ENCODE results near the gene PALD1. TPM values are rescaled to one million over a fixed set of nuclear protein-coding genes. Genes with fewer than 3 reads are reported as not detected.

The PALD1 gene
- total and polyA plus RNA-seq, 9 of the 15 experiments (the other 6 are each of a cell fraction or from before 2014, with no cell fraction given), result 0.03 to 0.29 (median 0.09) TPM; not detected in 2

DNA sequence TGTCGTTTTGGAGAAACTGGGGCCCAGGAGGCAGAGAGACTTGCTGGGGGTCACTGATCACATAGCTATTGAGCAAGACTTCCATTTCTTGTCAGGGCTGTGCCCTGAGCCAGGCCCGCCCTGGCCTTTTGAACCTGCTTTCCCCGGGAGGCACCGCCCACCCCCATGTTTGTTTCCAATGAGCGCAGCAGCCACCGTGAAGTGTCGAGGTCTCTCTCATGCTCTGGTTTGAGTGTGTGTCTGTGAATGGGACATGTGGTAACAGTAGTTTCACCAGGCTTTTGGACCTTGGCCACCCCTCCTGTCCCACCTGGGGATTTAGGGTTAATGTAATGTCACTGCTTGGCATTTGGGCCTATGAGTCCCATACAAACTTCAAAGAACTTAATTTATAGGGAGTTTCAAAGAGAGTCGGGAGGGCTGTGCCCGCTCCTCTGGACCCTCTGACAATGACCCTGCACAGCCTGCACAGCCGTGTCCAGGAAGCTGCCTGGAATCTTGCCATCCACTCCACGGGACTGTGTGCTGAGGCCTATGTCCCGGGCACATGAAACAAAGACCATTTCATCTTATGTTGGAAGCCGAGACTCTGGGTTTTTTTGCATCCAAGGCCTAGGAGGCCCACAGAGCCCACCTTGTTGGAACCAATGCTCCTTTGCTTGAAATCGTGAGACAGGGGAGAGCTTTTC lies 117.7 kb downstream of the PALD1 start:
- Histone ChIP-seq H2AFZ (ENCODE audit: low read depth, low read length) (peak overlapping the region; percentile 88), H3K4me3 (no peak overlapping the region), H3K9ac (ENCODE audit: insufficient read depth in 1 of 2, low read depth in 2 of 2, low read length in 2 of 2) (peak overlapping the region; percentile 42 to 73), H3K79me2 (ENCODE audit: control insufficient read depth, insufficient read depth, low read length) (no peaks in the 10 kb centered on the region; the same call in 2 of the 3 replicates), H3K36me3 (ENCODE audit: control insufficient read depth, insufficient read depth, low read length) (no peaks in the 10 kb centered on the region), H3K4me1 (replicated peaks in 1 of 2; ENCODE audit: control insufficient read depth in 2 of 2, insufficient read depth in 2 of 2, low read length in 2 of 2) (peaks cover 53 to 67% of the 10 kb centered on the region in 2 experiments), H3K9me3 (replicated peaks; ENCODE audit: control insufficient read depth, insufficient read depth, low read depth, low read length) (no peaks in the 10 kb centered on the region), H3K27me3 (ENCODE audit: control insufficient read depth in 2 of 2, insufficient read depth in 2 of 2, low read length in 2 of 2) (no peaks in the 10 kb centered on the region), H3K27ac (ENCODE audit: extremely low read depth, low read depth, low read length) (peak overlapping the region; percentile 73), H3K4me2 (ENCODE audit: insufficient read depth, low read length) (peak overlapping the region; percentile 63; the same call in 1 of the 2 replicates), H4K20me1 (replicated peaks; ENCODE audit: control insufficient read depth, insufficient read depth, low read length) (no peaks in the 10 kb centered on the region), H3K9me1 (ENCODE audit: control insufficient read depth, insufficient read depth, low read length) (no peaks in the 10 kb centered on the region)
- peak; percentile 65 for ATAC-seq
- intact Hi-C loops (cut with micrococcal nuclease) (no loop called here), in situ Hi-C loops (cut with MboI) (no loop called here)
- FAIRE-seq, result peak; percentile 77
- 39% methylated on average over 14 of the region's 14 CpGs for WGBS (ENCODE audit: insufficient coverage, low coverage, missing lambda C conversion rate)
- DNase-seq (ENCODE audit: extremely low read depth in 1 of 4, low spot score in 3 of 4), result peak; percentile 71 to 85 (median 78)
- POLR2A ChIA-PET, result interaction anchor here (0.6 kb wide), 1 partner anchor 546 kb away, joined by 3 read pairs; no protein-coding TSS in a partner anchor
- BruUV-seq (replicated peaks), result no TSS peak
- CTCF ChIA-PET (ENCODE audit: low intra/inter-chr PET ratio), result no interaction called here
- TF ChIP-seq ZNF24 (IDR thresholded peaks at IDR 0.05) (0 out of 2 replicates have a peak, but pooled peaks have one; percentile 19), GATA2 (CRISPR knock-in tag; IDR thresholded peaks at IDR 0.05) (no peak), NFXL1 (CRISPR knock-in tag; IDR thresholded peaks at IDR 0.05) (no peak), CEBPB (tag; IDR thresholded peaks at IDR 0.05) (peak; percentile 98), GTF2F1 (IDR thresholded peaks at IDR 0.05; ENCODE audit: low read depth, low read length) (0 out of 2 replicates have a peak, but pooled peaks have one; percentile 30), SLC30A9 (CRISPR knock-in tag; IDR thresholded peaks at IDR 0.05) (no peak), PRMT5 (CRISPR knock-in tag; IDR thresholded peaks at IDR 0.05) (no peak), YY1 (IDR thresholded peaks at IDR 0.05; ENCODE audit: borderline replicate concordance in 1 of 3, control insufficient read depth in 1 of 3, extremely low read depth in 1 of 3, insufficient read depth in 3 of 3, insufficient read length in 1 of 3, insufficient replicate concordance in 2 of 3, low read depth in 1 of 3, low read length in 2 of 3) (peak in 1 of 3 experiments; percentile 30), BRF1 (IDR thresholded peaks at IDR 0.05; ENCODE audit: borderline replicate concordance, extremely low read depth, insufficient read length) (no peak)
- TF ChIP-seq, protein P1, sequence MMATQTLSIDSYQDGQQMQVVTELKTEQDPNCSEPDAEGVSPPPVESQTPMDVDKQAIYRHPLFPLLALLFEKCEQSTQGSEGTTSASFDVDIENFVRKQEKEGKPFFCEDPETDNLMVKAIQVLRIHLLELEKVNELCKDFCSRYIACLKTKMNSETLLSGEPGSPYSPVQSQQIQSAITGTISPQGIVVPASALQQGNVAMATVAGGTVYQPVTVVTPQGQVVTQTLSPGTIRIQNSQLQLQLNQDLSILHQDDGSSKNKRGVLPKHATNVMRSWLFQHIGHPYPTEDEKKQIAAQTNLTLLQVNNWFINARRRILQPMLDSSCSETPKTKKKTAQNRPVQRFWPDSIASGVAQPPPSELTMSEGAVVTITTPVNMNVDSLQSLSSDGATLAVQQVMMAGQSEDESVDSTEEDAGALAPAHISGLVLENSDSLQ (IDR thresholded peaks at IDR 0.05), result 0 out of 2 replicates have a peak, but pooled peaks have one; percentile 4
- TF ChIP-seq, protein P2, sequence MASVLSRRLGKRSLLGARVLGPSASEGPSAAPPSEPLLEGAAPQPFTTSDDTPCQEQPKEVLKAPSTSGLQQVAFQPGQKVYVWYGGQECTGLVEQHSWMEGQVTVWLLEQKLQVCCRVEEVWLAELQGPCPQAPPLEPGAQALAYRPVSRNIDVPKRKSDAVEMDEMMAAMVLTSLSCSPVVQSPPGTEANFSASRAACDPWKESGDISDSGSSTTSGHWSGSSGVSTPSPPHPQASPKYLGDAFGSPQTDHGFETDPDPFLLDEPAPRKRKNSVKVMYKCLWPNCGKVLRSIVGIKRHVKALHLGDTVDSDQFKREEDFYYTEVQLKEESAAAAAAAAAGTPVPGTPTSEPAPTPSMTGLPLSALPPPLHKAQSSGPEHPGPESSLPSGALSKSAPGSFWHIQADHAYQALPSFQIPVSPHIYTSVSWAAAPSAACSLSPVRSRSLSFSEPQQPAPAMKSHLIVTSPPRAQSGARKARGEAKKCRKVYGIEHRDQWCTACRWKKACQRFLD (CRISPR knock-in tag; IDR thresholded peaks at IDR 0.05), result no peak
- TF ChIP-seq, protein P3, sequence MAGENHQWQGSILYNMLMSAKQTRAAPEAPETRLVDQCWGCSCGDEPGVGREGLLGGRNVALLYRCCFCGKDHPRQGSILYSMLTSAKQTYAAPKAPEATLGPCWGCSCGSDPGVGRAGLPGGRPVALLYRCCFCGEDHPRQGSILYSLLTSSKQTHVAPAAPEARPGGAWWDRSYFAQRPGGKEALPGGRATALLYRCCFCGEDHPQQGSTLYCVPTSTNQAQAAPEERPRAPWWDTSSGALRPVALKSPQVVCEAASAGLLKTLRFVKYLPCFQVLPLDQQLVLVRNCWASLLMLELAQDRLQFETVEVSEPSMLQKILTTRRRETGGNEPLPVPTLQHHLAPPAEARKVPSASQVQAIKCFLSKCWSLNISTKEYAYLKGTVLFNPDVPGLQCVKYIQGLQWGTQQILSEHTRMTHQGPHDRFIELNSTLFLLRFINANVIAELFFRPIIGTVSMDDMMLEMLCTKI (IDR thresholded peaks at IDR 0.05; ENCODE audit: partially characterized antibody), result no peak
- TF ChIP-seq, protein P4, sequence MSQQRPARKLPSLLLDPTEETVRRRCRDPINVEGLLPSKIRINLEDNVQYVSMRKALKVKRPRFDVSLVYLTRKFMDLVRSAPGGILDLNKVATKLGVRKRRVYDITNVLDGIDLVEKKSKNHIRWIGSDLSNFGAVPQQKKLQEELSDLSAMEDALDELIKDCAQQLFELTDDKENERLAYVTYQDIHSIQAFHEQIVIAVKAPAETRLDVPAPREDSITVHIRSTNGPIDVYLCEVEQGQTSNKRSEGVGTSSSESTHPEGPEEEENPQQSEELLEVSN (IDR thresholded peaks at IDR 0.05; ENCODE audit: borderline replicate concordance in 1 of 2, extremely low read depth in 1 of 2, insufficient read depth in 1 of 2, insufficient read length in 1 of 2, low read depth in 1 of 2, low read length in 1 of 2, poor library complexity in 1 of 2, severe bottlenecking in 1 of 2), result peak; percentile 16 to 69
- TF ChIP-seq, protein P5, sequence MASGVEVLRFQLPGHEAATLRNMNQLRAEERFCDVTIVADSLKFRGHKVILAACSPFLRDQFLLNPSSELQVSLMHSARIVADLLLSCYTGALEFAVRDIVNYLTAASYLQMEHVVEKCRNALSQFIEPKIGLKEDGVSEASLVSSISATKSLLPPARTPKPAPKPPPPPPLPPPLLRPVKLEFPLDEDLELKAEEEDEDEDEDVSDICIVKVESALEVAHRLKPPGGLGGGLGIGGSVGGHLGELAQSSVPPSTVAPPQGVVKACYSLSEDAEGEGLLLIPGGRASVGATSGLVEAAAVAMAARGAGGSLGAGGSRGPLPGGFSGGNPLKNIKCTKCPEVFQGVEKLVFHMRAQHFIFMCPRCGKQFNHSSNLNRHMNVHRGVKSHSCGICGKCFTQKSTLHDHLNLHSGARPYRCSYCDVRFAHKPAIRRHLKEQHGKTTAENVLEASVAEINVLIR (CRISPR knock-in tag; IDR thresholded peaks at IDR 0.05), result no peak
